Left renal cortex interstitium (tissue), 4 donors: ENCODE measurements around the gene SPTLC2. TPM values are rescaled to one million over a fixed set of nuclear protein-coding genes. Genes with fewer than 3 reads are reported as not detected.
"Not testable (repeated sequence)": the region's sequence is repeated elsewhere in the genome, so short reads cannot be mapped to it uniquely, and the experiment has no call there.

ENCODE experiments used
- DNase-seq, 4 donors: peaks; one replicate each; pipeline ENCODE4 v3.0.0-alpha.2; 2013; ENCODE audit warnings: low read depth in 4 of 4, low spot score in 2 of 4, missing footprints in 1 of 4
- polyA plus RNA-seq, 4 donors: library from polyadenylated mRNA; unstranded; fragments of 120-200 nt; gene quantifications; one replicate each; pipeline ENCODE4 v1.2.1, GENCODE V29; 2013; ENCODE audit not compliant: insufficient read length in 4 of 4

The SPTLC2 gene
- polyA plus RNA-seq, 4 donors = 67.1 to 71.3 (median 69.1) TPM

- no peak for DNase-seq
These were observed 61.4 kb downstream of the SPTLC2 start for GRCh38 chr14:77554816-77555599.

- no peak for DNase-seq
These were observed 62.2 kb downstream of the SPTLC2 start for GRCh38 chr14:77554207-77554606.

GRCh38 chr14:77549451-77549850 is 67.0 kb downstream of the SPTLC2 start:
- DNase-seq = no peak

GRCh38 chr14:77547512-77548180 is 68.8 kb downstream of the SPTLC2 start:
- no peak for DNase-seq

- DNase-seq = not testable (repeated sequence)
These were observed 71.3 kb downstream of the SPTLC2 start for GRCh38 chr14:77545171-77545570.

- DNase-seq = no peak
These were observed 71.9 kb downstream of the SPTLC2 start for GRCh38 chr14:77544571-77544970.

GRCh38 chr14:77543637-77544334 is 72.7 kb downstream of the SPTLC2 start:
- DNase-seq = no peak

GRCh38 chr14:77543240-77543551 is 73.2 kb downstream of the SPTLC2 start:
- no peak for DNase-seq

GRCh38 chr14:77542421-77543239 is 73.8 kb downstream of the SPTLC2 start:
- peak in 1 of 4 donors; percentile 15 for DNase-seq

- DNase-seq = no peak
These were observed 74.5 kb downstream of the SPTLC2 start for GRCh38 chr14:77541905-77542304.

GRCh38 chr14:77536951-77537350 is 79.5 kb downstream of the SPTLC2 start:
- not testable (repeated sequence) for DNase-seq

GRCh38 chr14:77531071-77531470 is 85.4 kb downstream of the SPTLC2 start:
- DNase-seq = no peak

- DNase-seq = no peak
These were observed 86.5 kb downstream of the SPTLC2 start for GRCh38 chr14:77529963-77530362.

- DNase-seq = no peak
These were observed 87.2 kb downstream of the SPTLC2 start for GRCh38 chr14:77529213-77529612.

GRCh38 chr14:77528701-77529100 is 87.7 kb downstream of the SPTLC2 start:
- DNase-seq = not testable (repeated sequence)

GRCh38 chr14:77526266-77526665 is 90.2 kb downstream of the SPTLC2 start:
- peak in 2 of 4 donors; percentile 27 to 57 for DNase-seq

- DNase-seq = no peak
These were observed 91.9 kb downstream of the SPTLC2 start for GRCh38 chr14:77524536-77524935.

GRCh38 chr14:77523109-77523508 is 93.3 kb downstream of the SPTLC2 start:
- no peak for DNase-seq

- no peak for DNase-seq
These were observed 95.9 kb downstream of the SPTLC2 start for GRCh38 chr14:77520555-77520954.

- DNase-seq = no peak
These were observed 100.3 kb downstream of the SPTLC2 start for GRCh38 chr14:77516126-77516525.
